ENCODE data around the gene FAM237A.

DNA sequence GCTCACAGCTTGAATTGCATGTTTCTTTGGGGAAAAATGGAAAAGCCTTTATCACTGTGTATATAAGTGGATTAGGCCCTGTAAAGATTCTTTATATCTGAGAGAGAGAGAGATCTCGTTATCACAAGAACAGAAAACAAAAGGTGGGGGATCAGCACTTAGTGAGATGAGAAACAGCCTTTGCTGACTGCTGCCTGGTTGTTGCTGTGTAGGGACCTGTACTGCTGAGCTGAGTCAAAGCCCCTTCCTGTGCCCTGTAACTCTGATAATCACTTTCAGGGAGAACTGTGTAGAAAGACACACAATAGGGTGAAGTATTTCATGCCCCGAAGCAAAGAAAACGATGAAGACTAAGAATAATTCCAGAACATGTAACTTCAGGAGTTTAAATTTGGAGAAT is 30.6 kb upstream of the FAM237A start:
- TF ChIP-seq, protein P1, sequence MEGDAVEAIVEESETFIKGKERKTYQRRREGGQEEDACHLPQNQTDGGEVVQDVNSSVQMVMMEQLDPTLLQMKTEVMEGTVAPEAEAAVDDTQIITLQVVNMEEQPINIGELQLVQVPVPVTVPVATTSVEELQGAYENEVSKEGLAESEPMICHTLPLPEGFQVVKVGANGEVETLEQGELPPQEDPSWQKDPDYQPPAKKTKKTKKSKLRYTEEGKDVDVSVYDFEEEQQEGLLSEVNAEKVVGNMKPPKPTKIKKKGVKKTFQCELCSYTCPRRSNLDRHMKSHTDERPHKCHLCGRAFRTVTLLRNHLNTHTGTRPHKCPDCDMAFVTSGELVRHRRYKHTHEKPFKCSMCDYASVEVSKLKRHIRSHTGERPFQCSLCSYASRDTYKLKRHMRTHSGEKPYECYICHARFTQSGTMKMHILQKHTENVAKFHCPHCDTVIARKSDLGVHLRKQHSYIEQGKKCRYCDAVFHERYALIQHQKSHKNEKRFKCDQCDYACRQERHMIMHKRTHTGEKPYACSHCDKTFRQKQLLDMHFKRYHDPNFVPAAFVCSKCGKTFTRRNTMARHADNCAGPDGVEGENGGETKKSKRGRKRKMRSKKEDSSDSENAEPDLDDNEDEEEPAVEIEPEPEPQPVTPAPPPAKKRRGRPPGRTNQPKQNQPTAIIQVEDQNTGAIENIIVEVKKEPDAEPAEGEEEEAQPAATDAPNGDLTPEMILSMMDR (IDR thresholded peaks at IDR 0.05 in 2 of 3, conservative IDR thresholded peaks at IDR 0.05 in 1 of 3; ENCODE audit: borderline replicate concordance in 1 of 3, insufficient read depth in 1 of 3, low read depth in 2 of 3, low read length in 2 of 3) = no peak
- TF ChIP-seq EZH2 (IDR thresholded peaks at IDR 0.05) = no peak
- TF ChIP-seq POLR2AphosphoS5 (IDR thresholded peaks at IDR 0.05; ENCODE audit: low read depth, low read length) = no peak
- TF ChIP-seq POLR2A (IDR thresholded peaks at IDR 0.05; ENCODE audit: borderline replicate concordance, extremely low read depth, insufficient read depth, insufficient read length) = no peak
- TF ChIP-seq EZH2phosphoT487 (IDR thresholded peaks at IDR 0.05; ENCODE audit: borderline replicate concordance) = no peak
- no peak for TF ChIP-seq SP1 (IDR thresholded peaks at IDR 0.05; ENCODE audit: low read depth)
- TF ChIP-seq, protein P2, sequence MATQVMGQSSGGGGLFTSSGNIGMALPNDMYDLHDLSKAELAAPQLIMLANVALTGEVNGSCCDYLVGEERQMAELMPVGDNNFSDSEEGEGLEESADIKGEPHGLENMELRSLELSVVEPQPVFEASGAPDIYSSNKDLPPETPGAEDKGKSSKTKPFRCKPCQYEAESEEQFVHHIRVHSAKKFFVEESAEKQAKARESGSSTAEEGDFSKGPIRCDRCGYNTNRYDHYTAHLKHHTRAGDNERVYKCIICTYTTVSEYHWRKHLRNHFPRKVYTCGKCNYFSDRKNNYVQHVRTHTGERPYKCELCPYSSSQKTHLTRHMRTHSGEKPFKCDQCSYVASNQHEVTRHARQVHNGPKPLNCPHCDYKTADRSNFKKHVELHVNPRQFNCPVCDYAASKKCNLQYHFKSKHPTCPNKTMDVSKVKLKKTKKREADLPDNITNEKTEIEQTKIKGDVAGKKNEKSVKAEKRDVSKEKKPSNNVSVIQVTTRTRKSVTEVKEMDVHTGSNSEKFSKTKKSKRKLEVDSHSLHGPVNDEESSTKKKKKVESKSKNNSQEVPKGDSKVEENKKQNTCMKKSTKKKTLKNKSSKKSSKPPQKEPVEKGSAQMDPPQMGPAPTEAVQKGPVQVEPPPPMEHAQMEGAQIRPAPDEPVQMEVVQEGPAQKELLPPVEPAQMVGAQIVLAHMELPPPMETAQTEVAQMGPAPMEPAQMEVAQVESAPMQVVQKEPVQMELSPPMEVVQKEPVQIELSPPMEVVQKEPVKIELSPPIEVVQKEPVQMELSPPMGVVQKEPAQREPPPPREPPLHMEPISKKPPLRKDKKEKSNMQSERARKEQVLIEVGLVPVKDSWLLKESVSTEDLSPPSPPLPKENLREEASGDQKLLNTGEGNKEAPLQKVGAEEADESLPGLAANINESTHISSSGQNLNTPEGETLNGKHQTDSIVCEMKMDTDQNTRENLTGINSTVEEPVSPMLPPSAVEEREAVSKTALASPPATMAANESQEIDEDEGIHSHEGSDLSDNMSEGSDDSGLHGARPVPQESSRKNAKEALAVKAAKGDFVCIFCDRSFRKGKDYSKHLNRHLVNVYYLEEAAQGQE (IDR thresholded peaks at IDR 0.05; ENCODE audit: low read depth) = no peak
- TF ChIP-seq, protein P3, sequence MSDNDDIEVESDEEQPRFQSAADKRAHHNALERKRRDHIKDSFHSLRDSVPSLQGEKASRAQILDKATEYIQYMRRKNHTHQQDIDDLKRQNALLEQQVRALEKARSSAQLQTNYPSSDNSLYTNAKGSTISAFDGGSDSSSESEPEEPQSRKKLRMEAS (IDR thresholded peaks at IDR 0.05) = no peak
- no peak for TF ChIP-seq ZFX (IDR thresholded peaks at IDR 0.05)
- no peak for TF ChIP-seq YY1 (IDR thresholded peaks at IDR 0.05; ENCODE audit: extremely low read depth, insufficient replicate concordance, low read depth, low read length)
- no peak for TF ChIP-seq CEBPB (IDR thresholded peaks at IDR 0.05; ENCODE audit: low read depth)
- no peak for TF ChIP-seq ZNF274 (IDR thresholded peaks at IDR 0.05; ENCODE audit: low read depth, low read length)
- no peak for TF ChIP-seq CBX3 (IDR thresholded peaks at IDR 0.05; ENCODE audit: low read depth)

Data from HCT116 (cell line).